CD8-positive, alpha-beta memory T cell (primary cell): Measurements from ENCODE around the gene UPP2. TPM values are rescaled to one million over a fixed set of nuclear protein-coding genes. Genes with fewer than 3 reads are reported as not detected.

Source experiments
- CTCF ChIA-PET: fragments of 350-600 bp; sonication (Branson Sonifier 250); formaldehyde crosslinking; loops from one replicate; lab custom pipeline; 2021; ENCODE audit warnings: antibody characterized with exemption; lab: Charles Lee
- POLR2A ChIA-PET: fragments of 350-600 bp; sonication (Branson Sonifier 250); formaldehyde crosslinking; loops from one replicate; lab custom pipeline; 2021; ENCODE audit warnings: antibody characterized with exemption; lab: Charles Lee
- DNase-seq, 5 donors: peaks; one replicate each; pipeline versions ENCODE4 v3.0.0 to v3.0.0-alpha.2; 2020 to 2022; ENCODE audit warnings: mixed read lengths in 1 of 5
- H3K27ac ChIP-seq: one replicate; pipeline ENCODE4 v1.7.0; 2013; ENCODE audit warnings: low read depth, mild to moderate bottlenecking, low read length, moderate library complexity
- H3K27me3 ChIP-seq: 2 replicates; pipeline ENCODE4 v1.7.0; 2013; ENCODE audit warnings: low read length, mild to moderate bottlenecking; ENCODE audit not compliant: insufficient read depth, poor library complexity, severe bottlenecking
- H3K36me3 ChIP-seq: 2 replicates; pipeline ENCODE4 v1.7.0; 2013; ENCODE audit warnings: mild to moderate bottlenecking, low read length, moderate library complexity; ENCODE audit not compliant: insufficient read depth
- H3K4me1 ChIP-seq: 2 replicates; pipeline ENCODE4 v1.7.0; 2013; ENCODE audit warnings: mild to moderate bottlenecking, low read length, moderate library complexity; ENCODE audit not compliant: insufficient read depth
- H3K4me3 ChIP-seq: 2 replicates; pipeline ENCODE4 v1.7.0; 2013; ENCODE audit warnings: mild to moderate bottlenecking, low read length
- H3K9me3 ChIP-seq: 2 replicates; pipeline ENCODE4 v1.7.0; 2013; ENCODE audit warnings: mild to moderate bottlenecking, low read length
- H3K27ac Mint-ChIP-seq, 8 donors: one replicate each; pipeline ENCODE4 v1.8.0; 2020 to 2021; ENCODE audit warnings: mixed read lengths in 8 of 8, mild to moderate bottlenecking in 6 of 8, inconsistent platforms in 3 of 8, moderate library complexity in 3 of 8
- H3K27me3 Mint-ChIP-seq, 2 donors: one replicate each; pipeline ENCODE4 v1.8.0; 2020 to 2021; ENCODE audit warnings: mixed read lengths in 2 of 2, mild to moderate bottlenecking in 1 of 2, moderate library complexity in 1 of 2
- H3K36me3 Mint-ChIP-seq, 3 donors: one replicate each; pipeline ENCODE4 v1.8.0; 2020 to 2021; ENCODE audit warnings: mixed read lengths in 3 of 3, inconsistent platforms in 1 of 3, mild to moderate bottlenecking in 1 of 3
- H3K4me1 Mint-ChIP-seq, 3 donors: one replicate each; pipeline ENCODE4 v1.8.0; 2020 to 2021; ENCODE audit warnings: mixed read lengths in 3 of 3, inconsistent platforms in 1 of 3, mild to moderate bottlenecking in 1 of 3
- H3K4me3 Mint-ChIP-seq, 7 donors: one replicate each; pipeline ENCODE4 v1.8.0; 2020 to 2021; ENCODE audit warnings: mixed read lengths in 7 of 7, mild to moderate bottlenecking in 6 of 7, moderate library complexity in 4 of 7, inconsistent platforms in 2 of 7
- H3K9me3 Mint-ChIP-seq, 5 donors: one replicate each; pipeline ENCODE4 v1.8.0; 2020 to 2022; ENCODE audit warnings: mixed read lengths in 5 of 5, mild to moderate bottlenecking in 3 of 5, moderate library complexity in 2 of 5, inconsistent platforms in 1 of 5
- polyA plus RNA-seq: library from polyadenylated mRNA; unstranded; fragments of 300-500 nt; fragmentation: Illumina TruSeq; gene quantifications from one replicate; pipeline ENCODE4 v1.2.3, GENCODE V29; 2021
- total RNA-seq, 2 experiments: library from RNA; stranded (reverse); gene quantifications; one replicate each; pipeline ENCODE4 v1.2.3, GENCODE V29; 2021

UPP2 gene
- total and polyA plus RNA-seq, 3 experiments from 2014 or later, result not detected

- POLR2A ChIA-PET, result no interaction called here
- H3K9me3 ChIP-seq, result no peaks in the 10 kb centered on the region
- no peak for DNase-seq
- no peaks in the 10 kb centered on the region for H3K4me1 ChIP-seq
- Mint-ChIP-seq H3K9me3 (no peaks in the 10 kb centered on the region), H3K4me3 (no peak overlapping the region), H3K36me3 (no peaks in the 10 kb centered on the region), H3K27ac (no peak overlapping the region), H3K27me3 (peaks cover 3 to 22% of the 10 kb centered on the region in 2 donors), H3K4me1 (no peaks in the 10 kb centered on the region)
- H3K27ac ChIP-seq, result no peak overlapping the region
- no peaks in the 10 kb centered on the region for H3K27me3 ChIP-seq
- H3K4me3 ChIP-seq, result no peak overlapping the region
- CTCF ChIA-PET, result no interaction called here
- no peaks in the 10 kb centered on the region for H3K36me3 ChIP-seq
Measured at GRCh38 chr2:158113741-158114295, 12.1 kb downstream of the UPP2 start.

GRCh38 chr2:158114516-158114915 is 12.8 kb downstream of the UPP2 start:
- H3K36me3 ChIP-seq, result no peaks in the 10 kb centered on the region
- Mint-ChIP-seq H3K9me3 (no peaks in the 10 kb centered on the region), H3K36me3 (no peaks in the 10 kb centered on the region), H3K4me1 (no peaks in the 10 kb centered on the region), H3K4me3 (no peak overlapping the region), H3K27ac (no peak overlapping the region), H3K27me3 (peaks cover 3 to 22% of the 10 kb centered on the region in 2 donors)
- no peak overlapping the region for H3K27ac ChIP-seq
- no peak for DNase-seq
- H3K27me3 ChIP-seq, result no peaks in the 10 kb centered on the region
- ChIA-PET CTCF (no interaction called here), POLR2A (no interaction called here)
- no peaks in the 10 kb centered on the region for H3K9me3 ChIP-seq
- no peak overlapping the region for H3K4me3 ChIP-seq
- no peaks in the 10 kb centered on the region for H3K4me1 ChIP-seq

GRCh38 chr2:158115202-158115767 is 13.6 kb downstream of the UPP2 start:
- H3K27me3 Mint-ChIP-seq, result peaks cover under 1 to 22% of the 10 kb centered on the region in 2 donors
- ChIA-PET POLR2A (no interaction called here), CTCF (no interaction called here)
- H3K4me3 Mint-ChIP-seq, result peak overlapping the region in 1 of 7 donors; percentile 25
- Histone ChIP-seq H3K4me3 (no peak overlapping the region), H3K9me3 (no peaks in the 10 kb centered on the region), H3K36me3 (no peaks in the 10 kb centered on the region), H3K27me3 (no peaks in the 10 kb centered on the region), H3K4me1 (no peaks in the 10 kb centered on the region), H3K27ac (no peak overlapping the region)
- no peak for DNase-seq
- no peaks in the 10 kb centered on the region for H3K9me3 Mint-ChIP-seq
- H3K36me3 Mint-ChIP-seq, result no peaks in the 10 kb centered on the region
- no peaks in the 10 kb centered on the region for H3K4me1 Mint-ChIP-seq
- H3K27ac Mint-ChIP-seq, result no peak overlapping the region

DNA sequence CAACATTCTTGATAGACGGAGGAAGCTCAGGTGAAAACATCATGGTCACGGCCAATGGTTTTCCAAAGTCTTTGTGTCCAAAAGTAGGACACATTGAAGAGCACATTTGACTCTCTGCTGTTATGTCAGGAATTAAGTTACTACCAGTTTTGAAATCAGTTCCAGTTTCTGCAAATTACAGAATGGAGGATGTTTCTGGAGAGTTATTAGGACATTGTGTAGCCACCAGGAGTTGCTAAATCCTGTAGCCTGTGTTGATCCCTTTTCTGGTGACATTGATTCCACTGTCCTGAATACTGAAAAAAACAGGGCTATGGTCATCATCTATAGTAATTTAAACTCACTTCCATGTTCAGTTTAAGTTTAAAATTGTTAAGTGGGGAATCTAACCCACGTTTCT is 15.3 kb downstream of the UPP2 start:
- Histone ChIP-seq H3K36me3 (no peaks in the 10 kb centered on the region), H3K4me3 (no peak overlapping the region), H3K27me3 (no peaks in the 10 kb centered on the region), H3K9me3 (no peaks in the 10 kb centered on the region), H3K27ac (no peak overlapping the region), H3K4me1 (no peaks in the 10 kb centered on the region)
- Mint-ChIP-seq H3K36me3 (no peaks in the 10 kb centered on the region), H3K4me1 (no peaks in the 10 kb centered on the region), H3K27ac (no peak overlapping the region), H3K9me3 (no peaks in the 10 kb centered on the region), H3K27me3 (peaks cover 3 to 22% of the 10 kb centered on the region in 2 donors), H3K4me3 (no peak overlapping the region)
- POLR2A ChIA-PET, result no interaction called here
- no peak for DNase-seq
- CTCF ChIA-PET, result no interaction called here

GRCh38 chr2:158120102-158120501 is 18.4 kb downstream of the UPP2 start:
- Mint-ChIP-seq H3K4me1 (no peaks in the 10 kb centered on the region), H3K9me3 (peaks cover 0 to 1% (median 0%) of the 10 kb centered on the region in 5 donors), H3K27ac (no peak overlapping the region), H3K4me3 (no peak overlapping the region), H3K27me3 (peaks cover 4 to 11% of the 10 kb centered on the region in 2 donors), H3K36me3 (no peaks in the 10 kb centered on the region)
- ChIA-PET POLR2A (no interaction called here), CTCF (no interaction called here)
- DNase-seq, result no peak
- H3K27me3 ChIP-seq, result no peaks in the 10 kb centered on the region
- no peaks in the 10 kb centered on the region for H3K36me3 ChIP-seq
- H3K27ac ChIP-seq, result no peak overlapping the region
- H3K4me3 ChIP-seq, result no peak overlapping the region
- no peaks in the 10 kb centered on the region for H3K4me1 ChIP-seq
- no peaks in the 10 kb centered on the region for H3K9me3 ChIP-seq

GRCh38 chr2:158120664-158121641 is 19.3 kb downstream of the UPP2 start:
- DNase-seq, result no peak
- CTCF ChIA-PET, result no interaction called here

DNA sequence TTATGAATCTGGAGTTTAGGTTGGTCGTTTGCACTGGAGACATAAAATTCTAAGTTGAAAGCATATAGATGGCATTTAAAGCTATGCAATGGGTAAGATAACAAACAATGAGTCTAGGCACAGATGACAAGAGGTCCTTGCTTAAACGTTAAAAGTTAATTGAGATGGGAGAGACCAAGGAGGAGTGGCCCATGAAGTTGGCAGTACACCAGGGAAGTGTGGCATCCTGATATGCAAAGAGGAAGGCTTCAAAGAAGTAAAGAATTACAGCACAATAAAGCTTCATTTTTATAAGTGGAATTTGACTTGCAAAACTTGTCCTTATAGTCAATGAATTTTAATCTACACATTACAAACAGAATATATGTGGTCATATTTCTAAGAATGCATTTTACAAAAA is 23.2 kb downstream of the UPP2 start:
- Mint-ChIP-seq H3K36me3 (no peaks in the 10 kb centered on the region), H3K4me3 (no peak overlapping the region), H3K9me3 (peaks cover 0 to 1% (median 0%) of the 10 kb centered on the region in 5 donors), H3K27ac (no peak overlapping the region), H3K4me1 (no peaks in the 10 kb centered on the region), H3K27me3 (peaks cover 5 to 7% of the 10 kb centered on the region in 2 donors)
- Histone ChIP-seq H3K27ac (no peak overlapping the region), H3K27me3 (no peaks in the 10 kb centered on the region), H3K36me3 (no peaks in the 10 kb centered on the region), H3K4me1 (no peaks in the 10 kb centered on the region), H3K4me3 (no peak overlapping the region), H3K9me3 (no peaks in the 10 kb centered on the region)
- CTCF ChIA-PET, result no interaction called here
- POLR2A ChIA-PET, result no interaction called here
- DNase-seq, result no peak

More at GRCh38 chr2:158120664-158121641, 19.3 kb downstream of the UPP2 start:
- Mint-ChIP-seq H3K9me3 (peaks cover 0 to 1% (median 0%) of the 10 kb centered on the region in 5 donors), H3K4me3 (no peak overlapping the region), H3K4me1 (no peaks in the 10 kb centered on the region), H3K36me3 (no peaks in the 10 kb centered on the region), H3K27ac (no peak overlapping the region), H3K27me3 (peaks cover 4 to 5% of the 10 kb centered on the region in 2 donors)
- Histone ChIP-seq H3K27me3 (no peaks in the 10 kb centered on the region), H3K9me3 (no peaks in the 10 kb centered on the region), H3K4me1 (no peaks in the 10 kb centered on the region), H3K4me3 (no peak overlapping the region), H3K36me3 (no peaks in the 10 kb centered on the region), H3K27ac (no peak overlapping the region)
- POLR2A ChIA-PET, result no interaction called here
